ENCODE results near the gene RBP7.
"Not testable (repeated sequence)": the region's sequence is repeated elsewhere in the genome, so short reads cannot be mapped to it uniquely, and the experiment has no call there.

Gene RBP7

GRCh38 chr1:9990944-9991343 lies 6.1 kb upstream of the RBP7 start:
- TF ChIP-seq ZFX (IDR thresholded peaks at IDR 0.05) (no peak), CTCF (conservative IDR thresholded peaks at IDR 0.05) (no peak)
- no peak overlapping the region for H3K27ac ChIP-seq

- TF ChIP-seq ZFX (IDR thresholded peaks at IDR 0.05) = no peak
- TF ChIP-seq CTCF (conservative IDR thresholded peaks at IDR 0.05) = no peak
Observed at GRCh38 chr1:9992910-9993309, 4.1 kb upstream of the RBP7 start.

GRCh38 chr1:9993561-9994075 lies 3.4 kb upstream of the RBP7 start:
- no peak overlapping the region for H3K27ac ChIP-seq
- TF ChIP-seq ZFX (IDR thresholded peaks at IDR 0.05) (no peak), CTCF (conservative IDR thresholded peaks at IDR 0.05) (no peak)

More at GRCh38 chr1:9992910-9993309, 4.1 kb upstream of the RBP7 start:
- H3K27ac ChIP-seq = no peak overlapping the region

GRCh38 chr1:10001016-10001665 lies 4.1 kb downstream of the RBP7 start:
- no peak overlapping the region for H3K27ac ChIP-seq
- TF ChIP-seq ZFX (IDR thresholded peaks at IDR 0.05) (no peak), CTCF (conservative IDR thresholded peaks at IDR 0.05) (no peak)

- not testable (repeated sequence) for H3K27ac ChIP-seq
Observed at GRCh38 chr1:10005248-10005647, 8.2 kb downstream of the RBP7 start.

GRCh38 chr1:10007169-10007568 lies 10.1 kb downstream of the RBP7 start:
- TF ChIP-seq CTCF (conservative IDR thresholded peaks at IDR 0.05) = no peak
- no peak for TF ChIP-seq ZFX (IDR thresholded peaks at IDR 0.05)
- no peak overlapping the region for H3K27ac ChIP-seq

- H3K27ac ChIP-seq = no peak overlapping the region
- TF ChIP-seq CTCF (conservative IDR thresholded peaks at IDR 0.05) = no peak
- no peak for TF ChIP-seq ZFX (IDR thresholded peaks at IDR 0.05)
Observed at GRCh38 chr1:10014016-10014415, 17.0 kb downstream of the RBP7 start.

- TF ChIP-seq ZFX (IDR thresholded peaks at IDR 0.05) = no peak
- no peak for TF ChIP-seq CTCF (conservative IDR thresholded peaks at IDR 0.05)
- H3K27ac ChIP-seq = no peak overlapping the region
Observed at GRCh38 chr1:10019561-10019960, 22.5 kb downstream of the RBP7 start.

Measured in C4-2B (cell line).